HG02970 (cell line): ENCODE measurements around the gene NYAP1.

Experiments
- ATAC-seq: cut with Tn5 transposase; IDR thresholded peaks from one replicate; pipeline ENCODE4 v1.9.1; 2021; ENCODE audit warnings: mild to moderate bottlenecking, moderate library complexity, moderate number of reproducible peaks; ENCODE audit not compliant: unreplicated experiment, low FRiP score

Gene NYAP1

GRCh38 chr7:100456562-100456961 is 27.2 kb upstream of the NYAP1 start:
- no peak for ATAC-seq

GRCh38 chr7:100457033-100457432 is 26.7 kb upstream of the NYAP1 start:
- ATAC-seq = no peak

- no peak for ATAC-seq
These were observed 19.5 kb upstream of the NYAP1 start, which contains the start of gene SPACDR for GRCh38 chr7:100464210-100464660. Gene SPACDR, minus strand, starts transcription at chr7:100464260. Its CDS starts 235 bp downstream, at chr7:100464025.

GRCh38 chr7:100464791-100465190 is 18.9 kb upstream of the NYAP1 start:
- no peak for ATAC-seq

DNA sequence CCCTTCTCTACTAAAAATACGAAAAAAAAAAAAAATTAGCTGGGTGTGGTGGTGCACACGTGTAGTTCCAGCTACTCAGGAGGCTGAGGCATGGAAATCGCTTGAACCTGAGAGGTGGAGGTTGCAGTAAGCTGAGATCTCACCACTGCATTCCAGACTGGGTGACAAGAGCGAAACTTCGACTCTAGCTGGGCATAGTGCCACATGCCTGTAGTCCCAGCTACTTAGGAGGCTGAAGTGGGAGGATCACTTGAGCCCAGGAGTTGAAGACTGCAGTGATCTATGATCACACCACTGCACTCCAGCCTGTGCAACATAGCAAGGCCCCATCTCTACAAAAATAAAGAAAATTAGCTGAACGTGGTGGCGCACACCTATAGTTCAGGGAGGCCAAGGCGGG is 18.4 kb upstream of the NYAP1 start:
- ATAC-seq = no peak

DNA sequence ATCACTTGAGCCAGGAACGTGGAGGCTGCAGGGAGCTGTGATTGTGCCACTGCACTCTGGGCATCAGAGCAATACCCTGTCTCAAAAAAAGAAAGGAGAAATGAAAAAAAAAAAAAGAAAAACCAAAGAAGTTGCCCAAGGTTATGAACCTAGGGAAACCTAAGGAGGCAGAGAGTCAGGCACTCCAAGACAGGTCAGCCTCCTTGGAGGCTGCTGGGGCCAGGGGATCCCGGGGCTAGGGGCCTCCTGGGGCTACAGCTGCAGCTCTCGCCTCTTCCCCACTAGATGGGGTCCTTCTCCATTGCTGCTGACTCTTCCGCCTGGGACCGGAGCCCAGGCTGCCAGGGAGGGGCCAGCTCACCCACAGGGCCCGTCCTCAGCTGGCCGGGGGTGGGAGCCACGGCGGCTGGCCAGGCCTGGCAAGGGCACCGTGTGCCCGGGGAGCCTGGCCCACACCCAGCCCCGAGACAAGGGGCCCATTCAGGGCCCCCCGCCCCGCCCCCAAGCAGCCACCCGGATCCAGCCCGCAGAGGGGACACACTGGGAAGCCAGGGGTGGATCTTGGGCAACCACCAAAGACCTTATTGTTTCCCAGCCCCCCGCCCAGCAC is 17.9 kb upstream of the NYAP1 start:
- ATAC-seq = no peak

GRCh38 chr7:100466653-100467605 is 16.8 kb upstream of the NYAP1 start:
- ATAC-seq = no peak

GRCh38 chr7:100467638-100468373 is 15.9 kb upstream of the NYAP1 start:
- ATAC-seq = no peak

DNA sequence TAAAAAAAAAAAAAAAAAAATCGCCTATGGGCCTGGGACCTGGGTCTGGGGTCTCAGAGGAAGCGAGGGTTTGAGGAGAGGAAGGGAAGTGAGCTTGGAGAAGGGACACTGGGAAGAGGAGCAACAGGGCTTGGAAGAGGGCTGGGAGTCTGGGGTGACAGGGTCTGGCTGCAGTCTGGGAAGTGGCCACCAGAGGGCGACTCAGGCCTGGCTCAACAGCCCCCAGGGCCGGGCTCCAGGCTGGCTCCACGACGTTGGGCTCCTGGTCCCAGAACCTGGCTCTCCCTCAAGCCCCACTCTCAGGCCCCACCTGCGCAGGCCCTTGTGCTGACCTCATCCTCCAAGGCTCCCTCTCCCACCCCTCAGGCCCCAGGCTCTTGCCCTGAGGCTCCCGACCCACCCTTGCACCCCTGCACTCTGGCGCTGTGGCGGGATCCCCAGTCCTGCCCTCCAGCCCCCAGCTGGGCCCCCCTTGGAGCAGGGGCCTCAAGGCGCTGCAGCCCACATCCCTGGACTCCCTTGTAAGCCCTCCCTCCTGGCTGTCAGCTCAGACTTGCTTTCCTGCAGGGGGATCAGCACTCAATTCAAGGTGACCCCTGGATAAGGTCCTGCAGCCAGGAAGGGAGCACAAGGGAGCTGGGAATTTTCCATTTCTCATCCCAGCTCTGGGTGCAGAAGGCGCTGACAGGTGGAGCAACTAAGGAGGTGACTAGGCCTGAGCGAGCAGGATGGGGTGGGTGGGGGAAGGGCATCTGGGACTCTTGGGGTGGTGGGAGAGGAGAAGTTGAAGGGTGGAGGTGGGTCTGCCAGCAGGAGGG is 14.3 kb upstream of the NYAP1 start:
- no peak for ATAC-seq

DNA sequence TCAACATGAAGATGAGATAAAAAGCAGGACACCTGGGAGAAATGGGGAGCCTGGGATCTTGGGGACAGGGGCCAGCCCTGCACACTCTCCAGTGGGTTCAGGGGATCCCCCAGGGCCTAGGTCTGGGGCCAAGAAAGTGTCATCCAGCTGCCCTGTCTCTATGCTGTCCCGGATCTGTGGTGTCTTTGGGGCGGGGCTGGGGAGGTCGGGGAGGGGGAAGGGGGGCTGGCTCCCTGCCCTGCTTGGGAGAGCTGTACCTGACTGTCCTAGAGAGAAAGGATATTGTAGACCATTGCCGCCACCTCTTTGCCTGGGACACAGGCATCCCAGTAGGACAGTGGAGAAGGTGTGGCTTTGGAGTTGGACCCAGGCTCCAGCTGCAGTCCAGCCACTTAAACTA is 12.7 kb upstream of the NYAP1 start:
- no peak for ATAC-seq

DNA sequence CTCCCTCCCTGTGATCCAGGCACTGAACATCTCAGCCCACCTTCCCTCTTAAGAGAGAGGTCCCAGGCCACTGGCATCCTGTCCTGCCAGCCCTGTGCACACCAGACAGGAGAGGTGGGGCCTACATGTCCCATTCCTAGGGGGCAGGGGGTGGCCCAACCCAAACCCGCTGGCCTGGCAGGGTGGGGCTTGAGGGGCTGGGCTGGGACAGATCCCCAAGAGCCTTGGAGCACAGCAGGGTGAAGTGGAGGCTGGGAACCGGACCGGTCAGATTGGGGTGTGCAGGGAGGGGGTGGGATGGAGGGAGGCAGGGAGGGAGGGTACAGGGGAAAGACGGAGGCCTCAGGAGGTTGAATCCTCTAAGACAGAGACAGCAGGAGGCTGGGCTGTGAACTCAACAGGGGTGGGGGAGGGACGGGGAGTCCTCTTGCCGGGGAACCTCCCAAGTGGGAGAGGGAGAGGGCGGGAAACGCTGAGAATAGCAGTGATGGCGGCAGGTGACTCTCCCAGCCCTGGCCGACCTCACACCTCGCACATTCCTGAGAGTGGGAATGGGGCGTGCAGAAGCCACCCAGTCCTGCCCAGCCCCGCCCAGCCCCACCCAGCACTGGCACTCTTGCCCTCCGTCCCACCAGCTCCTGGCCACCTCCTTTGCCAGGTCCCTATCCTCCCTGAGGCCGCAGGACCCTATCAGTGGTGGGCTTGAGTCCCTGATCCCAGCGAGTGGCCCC is 11.4 kb upstream of the NYAP1 start:
- ATAC-seq = no peak

- no peak for ATAC-seq
These were observed 10.8 kb upstream of the NYAP1 start for GRCh38 chr7:100472854-100473499.

- no peak for ATAC-seq
These were observed 8.2 kb upstream of the NYAP1 start for GRCh38 chr7:100475549-100475948.

- ATAC-seq = no peak
These were observed 7.5 kb upstream of the NYAP1 start for GRCh38 chr7:100476101-100476780.

GRCh38 chr7:100476903-100477870 is 6.5 kb upstream of the NYAP1 start:
- ATAC-seq = no peak

GRCh38 chr7:100477871-100478267 is 5.9 kb upstream of the NYAP1 start:
- ATAC-seq = no peak

GRCh38 chr7:100478958-100479660 is 4.6 kb upstream of the NYAP1 start, which contains the start of gene TSC22D4:
Gene TSC22D4, minus strand, starts transcription at chr7:100479214. Its CDS starts 1,176 bp downstream, at chr7:100478038.
- ATAC-seq = peak; percentile 52
